Aorta (tissue), 5 donors: ENCODE data around the gene SH3RF3. TPM values are rescaled to one million over a fixed set of nuclear protein-coding genes. Genes with fewer than 3 reads are reported as not detected.

ENCODE experiments used
- ATAC-seq: fragments of 200-7000 bp; cut with Tn5 transposase; one replicate; pipeline ENCODE4 v1.9.1; 2022; ENCODE audit warnings: moderate library complexity; ENCODE audit not compliant: low FRiP score
- DNase-seq, 2 donors: peaks; one replicate each; pipeline ENCODE4 v3.0.0-alpha.2; 2020
- H3K27ac ChIP-seq, 2 donors: one replicate each; pipeline ENCODE4 v1.5.1; 2013; ENCODE audit warnings: low read length in 2 of 2, mild to moderate bottlenecking in 2 of 2, moderate library complexity in 2 of 2, control low read depth in 1 of 2, inconsistent platforms in 1 of 2, low read depth in 1 of 2
- H3K27me3 ChIP-seq, 2 donors: one replicate each; pipeline ENCODE4 v1.6.1; 2013; ENCODE audit warnings: control low read depth in 1 of 2, low read length in 1 of 2, mild to moderate bottlenecking in 1 of 2, moderate library complexity in 1 of 2; ENCODE audit not compliant: insufficient read depth in 2 of 2, control insufficient read depth in 1 of 2
- H3K36me3 ChIP-seq, 2 donors: one replicate each; pipeline ENCODE4 v1.6.1; 2013; ENCODE audit warnings: control low read depth in 1 of 2, low read length in 1 of 2, mild to moderate bottlenecking in 1 of 2; ENCODE audit not compliant: insufficient read depth in 2 of 2, control insufficient read depth in 1 of 2
- H3K4me1 ChIP-seq, 2 donors: one replicate each; pipeline ENCODE4 v1.6.1; 2013; ENCODE audit warnings: low read length in 2 of 2, control low read depth in 1 of 2, mild to moderate bottlenecking in 1 of 2, moderate library complexity in 1 of 2; ENCODE audit not compliant: insufficient read depth in 2 of 2, control insufficient read depth in 1 of 2
- H3K4me3 ChIP-seq, 2 donors: one replicate each; pipeline ENCODE4 v1.5.1; 2013; ENCODE audit warnings: low read length in 2 of 2, control low read depth in 1 of 2, mild to moderate bottlenecking in 1 of 2
- H3K9me3 ChIP-seq: one replicate; pipeline ENCODE4 v1.6.1; 2013; ENCODE audit warnings: mild to moderate bottlenecking, low read length; ENCODE audit not compliant: control insufficient read depth
- WGBS, 2 donors: extraction: QIAGEN DNeasy Blood & Tissue Kit; methylation state at CpG; one replicate each; pipeline ENCODE4 v1.1.7; 2013; 5-methylcytosine and 5-hydroxymethylcytosine counted together
- intact Hi-C, 2 donors: fragments of 100-400 bp; cut with DNase I; formaldehyde crosslinking; loops; one replicate each; pipeline versions ENCODE4 v1.14.2 to v1.15.0; 2022
- polyA plus RNA-seq, 2 donors: library from polyadenylated mRNA; stranded (reverse); fragments of 200-250 nt; gene quantifications; one replicate each; pipeline ENCODE4 v1.2.3, GENCODE V29; 2013
- total RNA-seq, 2 donors: library from RNA; stranded (reverse); fragmentation: NEBNext Ultra II Directional; extraction: Animal tissue kit (Norgen Biotek cat#: 25700); gene quantifications; one replicate each; pipeline ENCODE4 v1.2.1, GENCODE V29; 2021
- donor health status: healthy with polysubstance abuse.
- donor health status: Bipolar disorder and iron deficiency.
- donor health status: DM: no; HTN: no; CAD: no.
- donor health status: DM: no; HTN: no; CAD: no.
- donor health status: DM: yes; HTN: yes; CAD: no.

The SH3RF3 gene
- total and polyA plus RNA-seq, 4 donors = 3.1 to 24.4 (median 18.0) TPM

DNA sequence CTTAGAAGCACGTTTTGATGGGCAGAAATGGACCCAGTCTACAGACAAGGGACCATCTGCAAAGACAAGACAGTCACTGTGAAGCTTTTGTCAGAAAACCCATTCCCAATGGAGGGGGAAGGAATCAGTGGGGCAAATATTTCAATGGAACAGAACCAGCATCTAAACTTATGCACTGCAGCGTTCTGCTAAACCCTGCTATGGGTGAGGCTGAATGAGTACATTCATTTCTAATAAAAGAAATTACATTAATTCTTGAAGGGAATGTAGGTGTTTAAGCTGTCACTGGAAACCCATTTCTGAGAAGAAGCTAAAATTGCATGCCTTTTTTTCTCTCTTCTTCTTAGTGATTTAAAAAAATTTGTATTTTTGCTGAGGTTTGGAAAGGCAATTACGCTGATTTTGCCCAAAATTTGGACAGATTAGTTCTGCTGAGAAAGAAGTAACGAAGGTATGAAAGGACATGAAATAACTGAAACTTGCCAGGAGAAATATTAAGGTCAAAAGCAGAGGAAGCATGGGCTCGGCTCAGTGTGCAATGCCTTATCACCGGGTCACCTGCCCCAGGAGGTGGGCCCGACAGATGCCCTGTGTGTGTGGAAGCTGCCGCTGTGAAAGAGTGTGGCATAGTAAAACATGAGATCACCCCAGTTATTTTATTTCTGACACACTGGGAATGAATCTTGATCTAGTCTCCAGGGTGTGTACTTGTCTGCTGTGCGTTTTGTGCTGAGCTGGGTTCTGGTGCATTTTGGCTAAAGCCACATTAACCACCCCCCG, 24.2 kb downstream of the SH3RF3 start:
- ATAC-seq (no peak), DNase-seq (peak in 1 of 2 donors; percentile 55)
- Histone ChIP-seq H3K27me3 (no peaks in the 10 kb centered on the region), H3K27ac (no peak overlapping the region), H3K36me3 (no peaks in the 10 kb centered on the region), H3K4me3 (no peak overlapping the region), H3K4me1 (no peaks in the 10 kb centered on the region), H3K9me3 (no peaks in the 10 kb centered on the region)
- intact Hi-C loops = no loop called here
- WGBS, 2 donors = 83 to 84% methylated on average over 10 of the region's 10 CpGs

DNA sequence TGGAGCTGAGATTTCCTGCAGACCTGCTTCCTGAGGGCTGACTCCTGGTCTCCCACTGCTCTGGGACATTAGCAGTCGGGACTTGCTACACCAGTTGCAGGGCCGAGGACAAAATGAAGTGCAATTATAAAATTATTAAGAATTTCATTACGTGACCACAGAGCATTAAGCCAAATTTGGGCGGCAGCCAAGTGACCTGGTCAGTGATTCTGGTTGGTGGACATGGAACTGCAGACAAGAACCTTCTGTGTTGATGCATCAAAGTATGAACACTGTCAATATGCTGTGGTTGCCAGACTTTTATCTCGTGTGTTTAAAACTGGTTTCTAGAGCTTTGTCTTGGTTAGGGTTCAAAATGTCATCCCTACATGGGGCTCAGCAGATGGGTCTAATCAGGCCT, 24.8 kb downstream of the SH3RF3 start:
- Histone ChIP-seq H3K27ac (no peak overlapping the region), H3K9me3 (no peaks in the 10 kb centered on the region), H3K27me3 (no peaks in the 10 kb centered on the region), H3K4me3 (no peak overlapping the region), H3K4me1 (no peaks in the 10 kb centered on the region), H3K36me3 (no peaks in the 10 kb centered on the region)
- 89 to 91% methylated on average over 5 of the region's 5 CpGs for WGBS, 2 donors
- DNase-seq = no peak
- intact Hi-C loops = no loop called here
- ATAC-seq = no peak

DNA sequence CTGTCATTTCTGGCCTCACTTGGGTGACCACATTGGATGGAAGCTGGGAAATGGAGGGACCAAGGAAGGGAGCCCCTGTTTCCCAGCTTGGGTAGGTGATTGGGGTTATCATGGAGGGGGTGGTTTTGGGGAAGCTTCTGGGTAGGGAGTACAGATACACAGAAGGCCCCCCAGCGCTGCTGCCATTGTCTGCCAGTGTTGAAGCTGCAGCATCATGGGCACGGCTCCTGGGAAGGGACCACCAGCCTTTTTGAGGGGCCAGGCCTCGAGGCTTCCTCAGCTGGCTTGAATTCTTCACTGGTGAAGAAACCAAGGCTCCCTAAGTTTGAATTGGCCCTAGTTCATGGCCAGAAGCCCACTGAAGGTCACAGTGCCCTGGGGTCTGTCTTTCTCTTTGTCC, 25.2 kb downstream of the SH3RF3 start:
- ATAC-seq = no peak
- DNase-seq = peak in 1 of 2 donors; percentile 53
- H3K27ac ChIP-seq = no peak overlapping the region
- no peaks in the 10 kb centered on the region for H3K9me3 ChIP-seq
- 53% methylated on average over 3 of the region's 3 CpGs for WGBS, 2 donors
- no peaks in the 10 kb centered on the region for H3K36me3 ChIP-seq
- H3K4me3 ChIP-seq = no peak overlapping the region
- intact Hi-C loops = no loop called here
- H3K4me1 ChIP-seq = no peaks in the 10 kb centered on the region
- no peaks in the 10 kb centered on the region for H3K27me3 ChIP-seq

- intact Hi-C loops = no loop called here
- ATAC-seq = peak; percentile 31
Observed at GRCh38 chr2:109155553-109156451, 26.8 kb downstream of the SH3RF3 start.

DNA sequence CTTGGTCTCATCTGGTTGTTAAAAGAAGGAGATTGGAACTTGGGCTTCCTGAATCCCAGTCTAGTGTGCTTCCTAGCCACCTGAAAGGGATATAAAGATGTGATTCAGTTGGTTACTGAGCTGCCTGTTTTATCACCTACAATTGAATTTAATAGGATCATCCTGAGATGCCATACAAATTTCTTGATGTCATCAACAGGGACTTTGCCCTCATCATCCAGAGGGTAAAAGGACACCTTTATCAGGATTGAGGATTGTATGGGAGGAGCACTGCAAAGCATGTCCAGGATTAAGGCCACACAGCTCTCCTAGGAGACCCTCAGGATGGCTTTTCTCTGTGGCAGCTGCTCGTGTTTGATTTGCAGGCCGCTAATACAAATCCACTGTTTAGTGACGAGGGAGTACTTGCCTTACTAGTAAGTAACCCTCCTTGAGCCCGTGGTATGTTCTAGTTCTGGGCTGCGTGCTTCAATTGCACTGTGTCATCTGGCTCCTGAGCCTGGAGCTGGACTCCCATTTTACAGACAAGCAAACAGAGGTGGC, 28.6 kb downstream of the SH3RF3 start:
- ATAC-seq = no peak
- intact Hi-C loops = no loop called here

More at GRCh38 chr2:109155553-109156451, 26.8 kb downstream of the SH3RF3 start:
- Histone ChIP-seq H3K27ac (no peak overlapping the region), H3K4me3 (no peak overlapping the region), H3K4me1 (no peaks in the 10 kb centered on the region), H3K27me3 (no peaks in the 10 kb centered on the region), H3K9me3 (no peaks in the 10 kb centered on the region), H3K36me3 (no peaks in the 10 kb centered on the region)
- 46 to 48% methylated on average over 11 of the region's 11 CpGs for WGBS, 2 donors
- peak in 1 of 2 donors; percentile 8 for DNase-seq

GRCh38 chr2:109158237-109158636, 29.2 kb downstream of the SH3RF3 start:
- ATAC-seq (no peak), DNase-seq (peak in 1 of 2 donors; percentile 39)

More for the DNA sequence above, 28.6 kb downstream of the SH3RF3 start:
- Histone ChIP-seq H3K36me3 (no peaks in the 10 kb centered on the region), H3K27me3 (no peaks in the 10 kb centered on the region), H3K9me3 (no peaks in the 10 kb centered on the region), H3K4me3 (no peak overlapping the region), H3K27ac (no peak overlapping the region), H3K4me1 (no peaks in the 10 kb centered on the region)
- no peak for DNase-seq
- 93 to 95% methylated on average over 5 of the region's 5 CpGs for WGBS, 2 donors

GRCh38 chr2:109159096-109159495, 30.1 kb downstream of the SH3RF3 start:
- peak in 1 of 2 donors; percentile 63 for DNase-seq
- intact Hi-C loops = no loop called here
- no peaks in the 10 kb centered on the region for H3K27me3 ChIP-seq

More at GRCh38 chr2:109158237-109158636, 29.2 kb downstream of the SH3RF3 start:
- Histone ChIP-seq H3K9me3 (no peaks in the 10 kb centered on the region), H3K27me3 (no peaks in the 10 kb centered on the region), H3K4me1 (no peaks in the 10 kb centered on the region), H3K27ac (no peak overlapping the region), H3K36me3 (no peaks in the 10 kb centered on the region), H3K4me3 (no peak overlapping the region)
- 95% methylated on average over 5 of the region's 5 CpGs for WGBS, 2 donors
- intact Hi-C loops = no loop called here

DNA sequence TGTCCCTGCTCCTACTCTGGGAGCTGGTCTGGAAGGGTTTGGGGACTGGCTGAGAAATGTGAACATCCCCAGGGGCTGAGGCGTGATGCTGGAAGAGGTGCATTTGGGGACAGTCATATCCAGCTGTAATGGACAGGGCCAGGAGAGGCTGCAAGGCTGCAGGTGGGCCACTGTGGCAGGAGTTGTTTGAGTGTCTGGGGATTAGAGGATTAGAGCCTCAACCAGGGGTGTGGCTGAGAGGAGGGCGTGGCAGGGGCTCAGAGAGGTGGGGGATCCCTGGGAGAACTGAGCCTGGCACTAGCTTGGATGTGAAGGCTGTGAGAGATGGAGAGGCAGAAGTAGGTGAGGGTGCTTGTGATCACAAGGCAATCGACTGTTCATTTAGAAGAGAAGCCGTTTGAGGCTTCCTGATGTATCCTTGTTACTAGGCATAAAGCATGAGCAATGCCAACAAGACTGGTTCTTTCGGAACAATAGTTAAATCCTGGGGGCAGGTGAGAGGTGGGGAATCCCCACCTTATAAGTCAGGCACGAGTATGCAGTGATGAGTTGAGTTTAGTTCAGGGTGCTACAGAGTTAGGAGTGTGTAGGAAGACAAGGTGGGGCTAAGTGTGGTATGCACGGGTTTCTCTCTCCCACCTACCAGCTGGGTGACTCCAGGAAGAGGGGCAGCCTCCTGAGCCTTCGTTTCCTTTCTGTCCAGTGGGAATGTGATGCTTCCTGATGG, 31.9 kb downstream of the SH3RF3 start:
- no peak overlapping the region for H3K27ac ChIP-seq
- no peak for ATAC-seq
- WGBS, 2 donors = 82 to 87% methylated on average over 8 of the region's 8 CpGs
- DNase-seq = peak in 1 of 2 donors; percentile 49
- intact Hi-C loops = no loop called here
- H3K4me1 ChIP-seq = peaks cover 5 to 9% of the 10 kb centered on the region in 2 donors
- H3K36me3 ChIP-seq = no peaks in the 10 kb centered on the region
- H3K27me3 ChIP-seq = no peaks in the 10 kb centered on the region
- H3K4me3 ChIP-seq = no peak overlapping the region
- no peaks in the 10 kb centered on the region for H3K9me3 ChIP-seq

More at GRCh38 chr2:109159096-109159495, 30.1 kb downstream of the SH3RF3 start:
- H3K36me3 ChIP-seq = no peaks in the 10 kb centered on the region
- H3K9me3 ChIP-seq = no peaks in the 10 kb centered on the region
- 83 to 84% methylated on average over 13 of the region's 13 CpGs for WGBS, 2 donors
- ATAC-seq = no peak
- H3K27ac ChIP-seq = no peak overlapping the region
- no peak overlapping the region for H3K4me3 ChIP-seq
- peaks cover under 1 to 2% of the 10 kb centered on the region in 2 donors for H3K4me1 ChIP-seq
